SIG-M5 treated with dmso at 0.1 percent for 504 hours (cell line): Measurements from ENCODE around the gene ARHGEF11.
"Not testable (repeated sequence)": the region's sequence is repeated elsewhere in the genome, so short reads cannot be mapped to it uniquely, and the experiment has no call there.

Experiments
- DNase-seq: peaks from one replicate; lab custom pipeline; 2025; ENCODE audit not compliant: unreplicated experiment; lab: John Stamatoyannopoulos, UW

ARHGEF11 gene

DNA sequence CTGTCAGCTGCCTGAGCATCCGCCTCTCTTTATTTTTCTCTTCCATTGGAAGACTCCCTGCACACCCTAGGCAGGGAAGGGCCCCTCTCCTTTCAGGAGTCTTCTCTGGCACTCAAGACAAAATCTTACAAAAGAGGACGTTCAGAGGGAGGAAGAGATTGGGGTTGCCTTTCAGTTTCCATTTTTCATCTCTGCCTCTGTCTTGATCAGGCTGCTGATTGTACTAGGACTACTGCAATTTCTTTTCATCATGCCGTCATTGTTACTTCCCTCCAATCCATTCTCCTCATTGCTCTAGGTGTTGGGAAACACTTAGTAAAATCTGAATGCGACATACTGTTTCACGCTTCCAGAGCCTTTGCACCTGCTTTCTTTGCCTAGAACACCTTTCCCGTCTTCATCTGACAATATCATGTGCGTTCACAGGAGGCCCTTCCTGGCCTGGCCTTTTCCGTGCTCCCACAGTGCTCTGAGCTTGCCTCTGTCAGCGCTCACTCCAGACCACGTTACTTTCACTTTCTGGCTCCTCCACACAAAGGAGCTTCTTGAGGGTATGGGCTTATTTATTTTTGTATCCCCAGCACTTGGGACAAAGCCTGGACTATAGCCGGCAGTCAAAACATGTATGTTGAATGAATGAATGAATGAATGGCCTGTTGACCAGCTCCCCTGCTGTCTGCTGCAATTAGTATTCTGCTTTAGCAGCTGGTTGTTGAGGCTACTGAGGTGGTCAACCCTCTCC, 114.2 kb downstream of the ARHGEF11 start:
- no peak for DNase-seq

DNA sequence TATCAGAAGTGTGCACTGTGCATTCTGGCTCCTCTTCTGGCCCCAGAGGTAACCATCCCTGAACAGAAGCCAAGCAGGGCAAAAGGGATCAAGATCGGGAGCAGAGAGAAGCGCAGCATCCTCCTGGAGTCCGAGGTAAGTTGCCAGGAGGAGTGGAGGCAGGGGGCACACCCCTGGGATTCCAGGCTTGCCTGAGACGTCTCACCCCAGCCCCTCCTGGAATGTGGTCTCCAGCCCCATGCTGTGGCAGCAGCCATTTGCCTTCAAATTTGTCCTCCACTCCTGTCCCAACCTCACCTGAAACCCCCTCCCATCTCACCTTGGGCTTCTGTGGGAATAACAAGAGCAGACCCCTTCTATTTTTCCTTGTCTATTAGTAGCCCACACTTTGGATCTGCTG, 115.1 kb downstream of the ARHGEF11 start:
- no peak for DNase-seq

DNA sequence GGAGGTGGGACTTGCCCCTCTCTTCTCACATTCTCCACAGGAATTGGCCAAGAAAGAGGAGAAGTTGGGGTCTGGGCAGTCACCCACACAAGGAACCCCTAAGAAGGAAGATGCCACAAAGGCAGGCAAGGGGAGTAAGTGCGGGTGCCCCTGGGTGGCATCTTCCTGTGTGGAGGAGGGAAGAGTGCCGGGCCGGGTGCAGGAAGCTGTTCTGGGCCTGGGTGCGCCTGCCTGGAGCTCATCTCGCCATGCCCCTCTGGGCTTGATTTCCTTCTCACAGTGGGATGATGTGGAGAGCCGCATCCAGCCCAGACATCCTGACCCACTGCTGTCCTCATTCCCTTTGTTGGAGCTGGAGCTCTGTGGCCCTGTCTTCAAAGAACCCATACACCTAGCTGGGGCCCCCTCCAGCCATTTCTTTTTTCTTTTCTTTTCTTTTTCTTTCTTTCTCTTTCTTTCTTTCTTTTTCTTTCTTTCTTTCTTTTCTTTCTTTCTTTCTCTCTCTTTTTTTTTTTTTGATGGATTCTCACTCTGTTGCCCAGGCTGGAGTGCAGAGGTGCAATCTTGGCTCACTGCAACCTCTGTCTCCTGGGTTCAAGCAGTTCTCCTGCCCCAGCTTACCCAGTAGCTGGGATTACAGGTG, 115.8 kb downstream of the ARHGEF11 start:
- DNase-seq: no peak

GRCh38 chr1:156928043-156928602, 117.4 kb downstream of the ARHGEF11 start:
- no peak for DNase-seq

DNA sequence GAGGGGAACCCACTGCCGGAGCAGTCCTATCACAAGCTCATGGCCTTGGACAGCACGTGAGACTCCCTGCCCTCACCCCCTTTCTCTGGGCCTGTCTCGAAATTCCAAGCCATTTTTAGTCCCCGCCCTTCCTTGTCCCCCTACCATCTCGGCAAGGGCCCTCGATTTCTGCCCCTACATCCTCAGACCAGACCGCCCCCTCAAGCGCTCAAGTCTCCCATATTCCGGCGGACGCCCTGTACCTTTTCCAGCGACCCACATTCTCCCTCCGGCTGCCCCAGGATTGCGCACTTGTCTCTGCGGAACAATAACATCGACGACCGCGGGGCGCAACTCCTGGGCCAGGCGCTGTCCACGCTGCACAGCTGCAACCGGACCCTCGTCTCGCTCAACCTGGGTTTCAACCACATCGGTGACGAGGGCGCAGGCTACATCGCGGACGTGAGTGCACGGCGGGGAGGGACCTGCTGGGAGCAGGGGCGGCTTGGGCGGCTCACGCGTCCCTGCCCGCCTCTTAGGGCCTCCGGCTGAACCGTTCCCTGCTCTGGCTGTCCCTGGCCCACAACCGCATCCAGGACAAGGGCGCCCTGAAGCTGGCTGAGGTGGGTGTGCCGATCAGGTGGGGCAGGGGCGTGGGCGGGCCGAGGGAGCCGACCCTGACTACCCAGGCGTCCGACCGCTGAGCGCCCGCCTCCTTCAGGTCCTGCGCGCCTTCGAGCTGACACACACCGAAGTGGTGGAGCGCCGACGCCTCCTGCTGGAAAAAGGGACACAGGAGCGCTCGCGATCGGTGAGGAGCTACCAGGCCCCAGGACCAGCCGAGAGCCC, 118.1 kb downstream of the ARHGEF11 start:
- peak; percentile 71 for DNase-seq

- not testable (repeated sequence) for DNase-seq
Measured at GRCh38 chr1:156926695-156927094, 118.8 kb downstream of the ARHGEF11 start.

DNA sequence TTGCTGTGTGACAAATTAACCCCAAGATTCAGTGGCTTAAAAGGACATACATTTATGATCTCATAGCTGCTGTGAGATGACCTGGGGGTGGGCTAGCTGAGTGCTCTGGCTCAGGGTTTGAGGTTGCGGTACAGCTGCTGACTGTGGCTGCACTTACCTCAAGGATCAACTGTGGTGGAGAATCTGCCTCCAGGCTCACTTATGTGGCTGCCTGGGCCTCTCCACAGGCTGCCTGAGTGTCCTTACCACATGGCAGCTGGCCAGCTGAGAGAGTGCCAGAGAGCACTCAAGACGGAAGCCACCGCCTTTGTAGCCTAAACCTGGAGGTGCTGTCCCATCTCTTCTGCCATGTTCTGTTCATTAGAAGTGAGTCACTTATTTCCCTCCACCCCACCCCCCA, 119.4 kb downstream of the ARHGEF11 start:
- peak; percentile 30 for DNase-seq

DNA sequence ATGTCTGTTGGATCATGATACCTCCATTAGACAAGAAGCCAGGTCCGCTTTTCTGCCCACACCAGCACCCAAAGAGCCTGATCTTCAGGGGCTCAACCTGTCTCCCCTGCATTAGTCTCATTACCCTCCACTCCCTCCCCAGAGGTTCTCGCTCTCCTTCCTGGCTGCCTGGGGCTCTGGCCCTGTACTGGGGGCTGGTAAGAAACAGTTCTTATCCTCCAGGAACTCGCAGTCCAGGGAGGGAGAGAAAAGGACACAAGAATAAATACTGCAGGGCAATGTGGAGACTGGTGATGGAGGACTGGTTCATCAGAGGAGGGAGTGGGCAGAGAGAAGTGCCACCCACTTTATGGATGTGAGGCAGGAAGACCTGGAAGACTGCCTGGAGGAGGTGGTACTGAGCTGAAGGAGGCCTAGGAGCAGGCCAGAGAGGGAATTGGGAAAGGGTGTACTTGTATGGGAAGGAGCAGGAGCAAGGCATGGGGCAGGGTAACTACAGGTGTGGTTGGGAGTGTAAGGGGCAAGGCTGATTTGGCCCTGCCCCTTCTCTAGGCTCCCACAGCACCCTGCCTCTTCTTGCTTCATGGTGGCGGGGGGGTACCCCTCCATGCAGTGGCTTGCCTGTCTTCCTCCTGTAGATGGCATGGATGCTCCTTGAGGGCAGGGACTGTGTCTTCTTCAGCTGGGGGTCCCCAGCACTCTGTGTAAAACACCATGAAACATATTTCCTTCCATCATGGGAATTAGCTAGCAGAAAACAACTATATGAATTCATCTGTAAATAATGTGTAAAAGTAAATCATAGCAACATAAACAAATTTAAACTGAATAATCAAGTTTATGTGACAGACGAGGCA, 120.2 kb downstream of the ARHGEF11 start:
- no peak for DNase-seq

DNA sequence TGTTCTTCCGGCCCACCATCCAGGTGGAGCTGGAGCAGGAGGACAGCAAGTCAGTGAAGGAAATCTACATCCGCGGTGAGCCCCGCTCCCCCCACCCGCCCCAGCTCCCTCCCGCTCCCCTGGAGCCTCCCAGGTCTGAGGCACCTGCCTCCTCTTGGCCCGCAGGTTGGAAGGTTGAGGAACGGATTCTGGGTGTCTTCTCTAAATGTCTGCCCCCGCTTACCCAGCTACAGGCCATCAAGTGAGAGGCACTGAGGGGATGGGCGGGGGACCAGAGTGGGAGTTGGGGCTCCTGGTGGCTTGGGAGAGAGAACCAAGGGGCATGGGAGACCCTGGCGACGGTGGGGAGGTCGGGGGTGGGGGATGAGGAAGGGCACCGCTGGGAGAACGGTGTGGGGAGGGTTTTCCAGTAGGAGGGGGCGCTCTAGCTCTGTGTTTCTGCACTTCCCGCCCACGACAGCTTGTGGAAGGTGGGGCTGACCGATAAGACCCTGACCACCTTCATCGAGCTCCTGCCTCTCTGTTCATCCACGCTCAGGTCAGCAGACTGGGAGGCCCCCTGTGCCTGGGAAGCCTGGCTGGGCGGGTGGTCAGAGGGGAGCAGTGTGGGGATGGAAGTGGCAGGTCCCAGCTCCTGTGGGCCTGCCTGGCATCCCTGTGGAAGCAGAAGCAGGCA, 120.9 kb downstream of the ARHGEF11 start:
- no peak for DNase-seq

- no peak for DNase-seq
Measured at GRCh38 chr1:156923670-156924477, 121.7 kb downstream of the ARHGEF11 start.

- no peak for DNase-seq
Measured at GRCh38 chr1:156922986-156923669, 122.4 kb downstream of the ARHGEF11 start.

GRCh38 chr1:156921053-156921529, 124.5 kb downstream of the ARHGEF11 start:
- no peak for DNase-seq

GRCh38 chr1:156920233-156921052, 125.1 kb downstream of the ARHGEF11 start, which contains the start of gene LRRC71:
Gene LRRC71 (plus strand): TSS chr1:156920632. CDS start chr1:156920804, 172 bp downstream.
- no peak for DNase-seq

- no peak for DNase-seq
Measured at GRCh38 chr1:156914440-156914856, 131.1 kb downstream of the ARHGEF11 start.

GRCh38 chr1:156913809-156914387, 131.6 kb downstream of the ARHGEF11 start:
- no peak for DNase-seq

GRCh38 chr1:156912861-156913808, 132.4 kb downstream of the ARHGEF11 start:
- DNase-seq: no peak
